WTC11 (cell line): ENCODE data around the gene SRD5A1. TPM values are rescaled to one million over a fixed set of nuclear protein-coding genes. Genes with fewer than 3 reads are reported as not detected.
A peak's percentile ranks its signal among the peaks of the same experiment; 100 is the strongest.

Experiments used
- ATAC-seq: fragments of 200-7000 bp; cut with Tn5 transposase; 2 replicates; pipeline ENCODE4 v1.10.0; 2021; ENCODE audit warnings: mild to moderate bottlenecking, moderate library complexity
- CTCF ChIA-PET: fragments of 300-600 bp; sonication (Branson Sonifier 250); formaldehyde crosslinking; loops from one replicate; lab custom pipeline; 2021; ENCODE audit warnings: antibody characterized with exemption; lab: Charles Lee
- POLR2A ChIA-PET: fragments of 350-600 bp; sonication (Branson Sonifier 250); formaldehyde crosslinking; loops from one replicate; lab custom pipeline; 2021; ENCODE audit warnings: antibody characterized with exemption; lab: Charles Lee
- DNase-seq: peaks from one replicate; pipeline ENCODE4 v3.0.0; 2021; ENCODE audit warnings: low spot score
- H3K27ac Mint-ChIP-seq: 2 replicates; pipeline ENCODE4 v1.8.0; 2021; ENCODE audit warnings: mixed read lengths
- H3K27me3 Mint-ChIP-seq: 2 replicates; pipeline ENCODE4 v1.8.0; 2021; ENCODE audit warnings: low read depth, mild to moderate bottlenecking, moderate library complexity, mixed read lengths
- H3K36me3 Mint-ChIP-seq: 2 replicates; pipeline ENCODE4 v1.8.0; 2021; ENCODE audit warnings: mixed read lengths
- H3K4me1 Mint-ChIP-seq: 2 replicates; pipeline ENCODE4 v1.8.0; 2022; ENCODE audit warnings: mixed read lengths
- H3K4me3 Mint-ChIP-seq: 2 replicates; pipeline ENCODE4 v1.8.0; 2021; ENCODE audit warnings: mild to moderate bottlenecking, moderate library complexity, mixed read lengths
- H3K9me3 Mint-ChIP-seq: 2 replicates; pipeline ENCODE4 v1.8.0; 2021; ENCODE audit warnings: mixed read lengths
- ARID4B ChIP-seq: sonication (generic); formaldehyde crosslinking; IDR thresholded peaks from 2 replicates; pipeline ENCODE4 v1.8.0; 2023; ENCODE audit warnings: missing genetic modification reagents, mild to moderate bottlenecking, borderline replicate concordance
- CDX4 ChIP-seq: fragments of 250-450 bp; sonication (Bioruptor Pico); IDR thresholded peaks from 2 replicates; pipeline ENCODE4 v1.9.0; 2021; ENCODE audit warnings: moderate library complexity, mild to moderate bottlenecking, inconsistent platforms, borderline replicate concordance
- CREM ChIP-seq: sonication (generic); formaldehyde crosslinking; IDR thresholded peaks from 2 replicates; pipeline ENCODE4 v1.8.1; 2022; ENCODE audit warnings: mild to moderate bottlenecking, missing genetic modification reagents, moderate library complexity
- ESRRA ChIP-seq: sonication (generic); formaldehyde crosslinking; IDR thresholded peaks from 2 replicates; pipeline ENCODE4 v1.8.1; 2022; ENCODE audit warnings: mild to moderate bottlenecking, missing genetic modification reagents, borderline replicate concordance
- FOXP1 ChIP-seq: sonication (generic); formaldehyde crosslinking; IDR thresholded peaks from 2 replicates; pipeline ENCODE4 v1.8.0; 2022; ENCODE audit warnings: missing genetic modification reagents, mild to moderate bottlenecking, moderate library complexity, borderline replicate concordance
- IRF2 ChIP-seq: sonication (generic); formaldehyde crosslinking; IDR thresholded peaks from 2 replicates; pipeline ENCODE4 v1.8.0; 2022; ENCODE audit warnings: low read depth, missing genetic modification reagents, borderline replicate concordance
- KAT7 ChIP-seq: sonication (generic); formaldehyde crosslinking; IDR thresholded peaks from 2 replicates; pipeline ENCODE4 v1.8.1; 2023; ENCODE audit warnings: missing genetic modification reagents, mild to moderate bottlenecking, borderline replicate concordance
- MYBL2 ChIP-seq: sonication (generic); formaldehyde crosslinking; IDR thresholded peaks from 2 replicates; pipeline ENCODE4 v1.8.1; 2023; ENCODE audit warnings: mild to moderate bottlenecking, moderate library complexity, missing genetic modification reagents
- TEAD4 ChIP-seq: sonication (generic); formaldehyde crosslinking; IDR thresholded peaks from 2 replicates; pipeline ENCODE4 v1.8.0; 2022; ENCODE audit warnings: mild to moderate bottlenecking, missing genetic modification reagents
- USF1 ChIP-seq: sonication (generic); formaldehyde crosslinking; IDR thresholded peaks from 2 replicates; pipeline ENCODE4 v1.8.0; 2022; ENCODE audit warnings: mild to moderate bottlenecking, missing genetic modification reagents
- total RNA-seq: library from RNA; stranded (reverse); gene quantifications from 3 replicates; pipeline ENCODE4 v1.2.3, GENCODE V29; 2021
- TF ChIP-seq, protein P1 (sequence below): fragments of 250-450 bp; sonication (Bioruptor Pico); conservative IDR thresholded peaks from 2 replicates; pipeline ENCODE4 v1.9.0; 2021; ENCODE audit warnings: mild to moderate bottlenecking
- TF ChIP-seq, protein P2 (sequence below): sonication (generic); formaldehyde crosslinking; IDR thresholded peaks from 2 replicates; pipeline ENCODE4 v1.8.1; 2022; ENCODE audit warnings: low read depth, mild to moderate bottlenecking, moderate library complexity, missing genetic modification reagents, borderline replicate concordance
- TF ChIP-seq, protein P3 (sequence below): sonication (generic); formaldehyde crosslinking; IDR thresholded peaks from 2 replicates; pipeline ENCODE4 v1.8.1; 2023; ENCODE audit warnings: mild to moderate bottlenecking, missing genetic modification reagents, moderate library complexity
- TF ChIP-seq, protein P4 (sequence below): sonication (generic); formaldehyde crosslinking; IDR thresholded peaks from 2 replicates; pipeline ENCODE4 v1.8.0; 2022; ENCODE audit warnings: mild to moderate bottlenecking, missing genetic modification reagents
- TF ChIP-seq, protein P5 (sequence below): sonication (generic); formaldehyde crosslinking; IDR thresholded peaks from 2 replicates; pipeline ENCODE4 v1.8.1; 2022; ENCODE audit warnings: mild to moderate bottlenecking, moderate library complexity, missing genetic modification reagents

Gene SRD5A1
- total RNA-seq, 1 experiment from 2014 or later: 36.9 TPM

DNA sequence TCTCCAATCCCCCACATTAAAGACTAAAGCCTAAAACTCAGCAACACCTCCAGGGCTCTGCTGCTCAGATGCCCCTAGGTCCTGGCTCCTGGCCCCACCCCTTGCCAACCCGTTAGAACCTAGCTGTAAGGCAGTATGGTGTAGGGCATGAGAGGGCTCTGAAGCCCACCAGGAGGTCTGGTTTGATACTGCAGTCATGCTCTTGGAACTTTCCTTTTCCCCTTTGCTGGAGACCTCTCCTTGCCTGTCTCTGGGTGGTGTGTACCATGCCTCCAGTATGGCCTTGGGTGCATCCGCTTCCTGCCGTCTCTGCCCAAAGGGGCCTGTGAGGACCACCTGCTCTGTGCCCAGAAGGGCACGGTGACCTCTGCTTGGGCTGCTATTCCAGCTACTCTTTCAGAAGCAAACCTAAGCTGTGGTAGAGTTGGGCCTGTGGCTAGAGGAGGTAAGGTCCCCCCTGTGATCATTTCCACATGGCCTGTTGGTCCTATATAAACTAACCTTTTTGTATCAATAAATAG, 83.4 kb downstream of the SRD5A1 start:
- Mint-ChIP-seq H3K27me3 (peaks cover under 1% of the 10 kb centered on the region; the same call in 1 of the 2 replicates), H3K36me3 (peaks cover 5% of the 10 kb centered on the region; the same call in 1 of the 2 replicates), H3K9me3 (no peaks in the 10 kb centered on the region), H3K4me3 (peak overlapping the region; percentile 82), H3K4me1 (peaks cover 66% of the 10 kb centered on the region), H3K27ac (no peak overlapping the region)
- ChIA-PET POLR2A (no interaction called here), CTCF (interaction anchor here (1.7 kb wide), 1 partner anchor 29 kb away, joined by 4 read pairs; no protein-coding TSS in a partner anchor)
- TF ChIP-seq, protein P1, sequence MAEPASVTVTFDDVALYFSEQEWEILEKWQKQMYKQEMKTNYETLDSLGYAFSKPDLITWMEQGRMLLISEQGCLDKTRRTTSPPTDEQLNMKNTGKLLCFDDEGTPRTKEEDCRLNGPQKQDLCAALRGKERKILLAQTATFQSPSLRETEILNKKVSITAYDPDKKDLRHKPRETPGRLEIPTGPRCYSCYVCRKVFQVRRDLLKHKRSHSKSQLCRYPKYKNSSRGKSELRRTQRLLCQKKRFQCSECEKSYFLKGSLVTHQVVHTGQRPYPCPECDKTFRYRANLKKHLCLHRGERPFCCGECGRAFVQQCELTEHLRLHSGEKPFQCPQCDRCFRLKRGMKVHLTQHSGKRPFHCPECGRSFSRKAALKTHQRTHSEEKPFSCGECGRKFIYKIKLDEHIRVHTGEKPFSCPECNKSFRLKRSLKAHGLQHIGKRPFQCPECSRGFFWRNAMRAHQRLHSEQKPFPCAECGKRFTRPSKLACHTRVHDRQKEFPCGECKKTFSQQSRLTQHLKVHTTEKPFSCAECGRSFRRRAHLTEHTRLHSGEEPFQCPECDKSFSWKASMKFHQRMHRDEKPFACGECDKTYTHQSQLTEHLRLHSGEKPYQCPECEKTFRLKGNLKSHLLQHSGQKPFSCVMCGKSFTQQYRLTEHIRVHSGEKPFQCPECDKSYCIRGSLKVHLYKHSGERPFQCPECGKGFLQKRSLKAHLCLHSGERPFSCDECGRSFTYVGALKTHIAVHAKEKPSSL (CRISPR knock-in tag): no peak
- TF ChIP-seq IRF2 (CRISPR knock-in tag) (no peak), ESRRA (no peak), TEAD4 (CRISPR knock-in tag) (no peak), USF1 (no peak), CDX4 (no peak), CREM (CRISPR knock-in tag) (no peak), FOXP1 (CRISPR knock-in tag) (no peak), KAT7 (CRISPR knock-in tag) (no peak), ARID4B (CRISPR knock-in tag) (no peak), MYBL2 (CRISPR knock-in tag) (no peak)
- TF ChIP-seq, protein P2, sequence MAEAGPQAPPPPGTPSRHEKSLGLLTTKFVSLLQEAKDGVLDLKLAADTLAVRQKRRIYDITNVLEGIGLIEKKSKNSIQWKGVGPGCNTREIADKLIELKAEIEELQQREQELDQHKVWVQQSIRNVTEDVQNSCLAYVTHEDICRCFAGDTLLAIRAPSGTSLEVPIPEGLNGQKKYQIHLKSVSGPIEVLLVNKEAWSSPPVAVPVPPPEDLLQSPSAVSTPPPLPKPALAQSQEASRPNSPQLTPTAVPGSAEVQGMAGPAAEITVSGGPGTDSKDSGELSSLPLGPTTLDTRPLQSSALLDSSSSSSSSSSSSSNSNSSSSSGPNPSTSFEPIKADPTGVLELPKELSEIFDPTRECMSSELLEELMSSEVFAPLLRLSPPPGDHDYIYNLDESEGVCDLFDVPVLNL (CRISPR knock-in tag): no peak
- TF ChIP-seq, protein P3, sequence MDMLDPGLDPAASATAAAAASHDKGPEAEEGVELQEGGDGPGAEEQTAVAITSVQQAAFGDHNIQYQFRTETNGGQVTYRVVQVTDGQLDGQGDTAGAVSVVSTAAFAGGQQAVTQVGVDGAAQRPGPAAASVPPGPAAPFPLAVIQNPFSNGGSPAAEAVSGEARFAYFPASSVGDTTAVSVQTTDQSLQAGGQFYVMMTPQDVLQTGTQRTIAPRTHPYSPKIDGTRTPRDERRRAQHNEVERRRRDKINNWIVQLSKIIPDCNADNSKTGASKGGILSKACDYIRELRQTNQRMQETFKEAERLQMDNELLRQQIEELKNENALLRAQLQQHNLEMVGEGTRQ: no peak
- TF ChIP-seq, protein P4, sequence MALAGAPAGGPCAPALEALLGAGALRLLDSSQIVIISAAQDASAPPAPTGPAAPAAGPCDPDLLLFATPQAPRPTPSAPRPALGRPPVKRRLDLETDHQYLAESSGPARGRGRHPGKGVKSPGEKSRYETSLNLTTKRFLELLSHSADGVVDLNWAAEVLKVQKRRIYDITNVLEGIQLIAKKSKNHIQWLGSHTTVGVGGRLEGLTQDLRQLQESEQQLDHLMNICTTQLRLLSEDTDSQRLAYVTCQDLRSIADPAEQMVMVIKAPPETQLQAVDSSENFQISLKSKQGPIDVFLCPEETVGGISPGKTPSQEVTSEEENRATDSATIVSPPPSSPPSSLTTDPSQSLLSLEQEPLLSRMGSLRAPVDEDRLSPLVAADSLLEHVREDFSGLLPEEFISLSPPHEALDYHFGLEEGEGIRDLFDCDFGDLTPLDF (CRISPR knock-in tag): no peak
- TF ChIP-seq, protein P5, sequence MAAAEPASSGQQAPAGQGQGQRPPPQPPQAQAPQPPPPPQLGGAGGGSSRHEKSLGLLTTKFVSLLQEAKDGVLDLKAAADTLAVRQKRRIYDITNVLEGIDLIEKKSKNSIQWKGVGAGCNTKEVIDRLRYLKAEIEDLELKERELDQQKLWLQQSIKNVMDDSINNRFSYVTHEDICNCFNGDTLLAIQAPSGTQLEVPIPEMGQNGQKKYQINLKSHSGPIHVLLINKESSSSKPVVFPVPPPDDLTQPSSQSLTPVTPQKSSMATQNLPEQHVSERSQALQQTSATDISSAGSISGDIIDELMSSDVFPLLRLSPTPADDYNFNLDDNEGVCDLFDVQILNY (CRISPR knock-in tag): no peak
- no peak for DNase-seq
- no peak for ATAC-seq
